H9 (cell line): Measurements from ENCODE around the gene ACTR10. TPM values are rescaled to one million over a fixed set of nuclear protein-coding genes. Genes with fewer than 3 reads are reported as not detected.

Source experiments
- DNase-seq: peaks from one replicate; pipeline ENCODE4 v3.0.0-alpha.2; 2017
- H2AFZ ChIP-seq: one replicate; pipeline ENCODE4 v1.6.1; 2013; ENCODE audit warnings: mild to moderate bottlenecking, low read length, control low read depth, moderate library complexity
- H2AK5ac ChIP-seq: 2 replicates; pipeline ENCODE4 v1.6.1; 2013; ENCODE audit warnings: low read length, control low read depth, mixed read lengths; ENCODE audit not compliant: insufficient read length
- H2BK120ac ChIP-seq: one replicate; pipeline ENCODE4 v1.6.1; 2013; ENCODE audit warnings: low read depth, mild to moderate bottlenecking, low read length, control low read depth, inconsistent platforms; ENCODE audit not compliant: poor library complexity, severe bottlenecking
- H2BK12ac ChIP-seq: 2 replicates; pipeline ENCODE4 v1.6.1; 2013; ENCODE audit warnings: low read length, control low read depth, mixed read lengths, low read depth; ENCODE audit not compliant: insufficient read length
- H2BK15ac ChIP-seq: 2 replicates; pipeline ENCODE4 v1.6.1; 2013; ENCODE audit warnings: low read depth, low read length, control low read depth
- H2BK20ac ChIP-seq: one replicate; pipeline ENCODE4 v1.6.1; 2013; ENCODE audit warnings: low read depth, mild to moderate bottlenecking, low read length, control low read depth, inconsistent platforms; ENCODE audit not compliant: poor library complexity, severe bottlenecking
- H2BK5ac ChIP-seq: 2 replicates; pipeline ENCODE4 v1.6.1; 2013; ENCODE audit warnings: low read length, control low read depth, mixed read lengths; ENCODE audit not compliant: insufficient read length
- H3K14ac ChIP-seq: 2 replicates; pipeline ENCODE4 v1.6.1; 2013; ENCODE audit warnings: low read length, control low read depth; ENCODE audit not compliant: insufficient read depth
- H3K18ac ChIP-seq: 2 replicates; pipeline ENCODE4 v1.6.1; 2013; ENCODE audit warnings: low read depth, mild to moderate bottlenecking, mixed read lengths, low read length, control low read depth; ENCODE audit not compliant: insufficient read length
- H3K23ac ChIP-seq: 2 replicates; pipeline ENCODE4 v1.6.1; 2013; ENCODE audit warnings: low read length, control low read depth, mixed read lengths, low read depth; ENCODE audit not compliant: insufficient read length
- H3K23me2 ChIP-seq: 2 replicates; pipeline ENCODE4 v1.6.1; 2013; ENCODE audit warnings: low read depth, mild to moderate bottlenecking, mixed read lengths, low read length, control low read depth; ENCODE audit not compliant: insufficient read length, poor library complexity, severe bottlenecking
- H3K27ac ChIP-seq: 2 replicates; pipeline ENCODE4 v1.5.1; 2013; ENCODE audit warnings: low read length, control low read depth, mixed read lengths, low read depth; ENCODE audit not compliant: insufficient read length
- H3K27me3 ChIP-seq: 2 replicates; pipeline ENCODE4 v1.6.1; 2013; ENCODE audit warnings: low read length, control low read depth, inconsistent platforms; ENCODE audit not compliant: insufficient read depth
- H3K4ac ChIP-seq: 2 replicates; pipeline ENCODE4 v1.6.1; 2013; ENCODE audit warnings: low read depth, mild to moderate bottlenecking, control low read depth, inconsistent platforms, low read length, moderate library complexity
- H3K4me1 ChIP-seq: 2 replicates; pipeline ENCODE4 v1.6.1; 2013; ENCODE audit warnings: low read length, control low read depth, inconsistent platforms; ENCODE audit not compliant: insufficient read depth
- H3K4me2 ChIP-seq: 2 replicates; pipeline ENCODE4 v1.6.1; 2013; ENCODE audit warnings: low read length, control low read depth, mixed read lengths; ENCODE audit not compliant: insufficient read length, insufficient read depth
- H3K56ac ChIP-seq: 2 replicates; pipeline ENCODE4 v1.6.1; 2013; ENCODE audit warnings: low read depth, mild to moderate bottlenecking, mixed read lengths, low read length, control low read depth; ENCODE audit not compliant: insufficient read length
- H3K79me1 ChIP-seq: 2 replicates; pipeline ENCODE4 v1.6.1; 2013; ENCODE audit warnings: low read depth, mild to moderate bottlenecking, moderate library complexity, low read length, control low read depth, inconsistent platforms; ENCODE audit not compliant: insufficient read depth, poor library complexity, severe bottlenecking
- H3K79me2 ChIP-seq: 2 replicates; pipeline ENCODE4 v1.6.1; 2013; ENCODE audit warnings: low read length, control low read depth, inconsistent platforms; ENCODE audit not compliant: insufficient read depth
- H3K9ac ChIP-seq: 2 replicates; pipeline ENCODE4 v1.6.1; 2013; ENCODE audit warnings: low read length, control low read depth, mixed read lengths; ENCODE audit not compliant: insufficient read length; ENCODE audit errors: extremely low read depth
- H3K9me3 ChIP-seq: one replicate; pipeline ENCODE4 v1.6.1; 2013; ENCODE audit warnings: low read depth, low read length, inconsistent platforms; ENCODE audit not compliant: control insufficient read depth
- H3T11ph ChIP-seq: one replicate; pipeline ENCODE4 v1.6.1; 2013; ENCODE audit warnings: mild to moderate bottlenecking, low read length, control low read depth, inconsistent platforms
- H4K20me1 ChIP-seq: one replicate; pipeline ENCODE4 v1.6.1; 2013; ENCODE audit not compliant: control insufficient read depth, insufficient read length, insufficient read depth
- H4K5ac ChIP-seq: 2 replicates; pipeline ENCODE4 v1.6.1; 2013; ENCODE audit warnings: low read depth, mild to moderate bottlenecking, mixed read lengths, low read length, control low read depth; ENCODE audit not compliant: insufficient read length
- H4K8ac ChIP-seq: replicated peaks from 2 replicates; pipeline ENCODE4 v1.6.1; 2013; ENCODE audit warnings: low read length, control low read depth, mixed read lengths, low read depth; ENCODE audit not compliant: insufficient read length
- H4K91ac ChIP-seq: 2 replicates; pipeline ENCODE4 v1.6.1; 2013; ENCODE audit warnings: low read depth, mild to moderate bottlenecking, moderate library complexity, mixed read lengths, low read length, control low read depth; ENCODE audit not compliant: insufficient read length
- H3K27ac Mint-ChIP-seq, 3 experiments: 2 replicates in 2 of 3; 3 replicates in 1 of 3; pipeline ENCODE4 v1.8.0; 2020 to 2021; ENCODE audit warnings: mixed read lengths in 3 of 3, mild to moderate bottlenecking in 1 of 3, moderate library complexity in 1 of 3
- H3K27me3 Mint-ChIP-seq: 2 replicates; pipeline ENCODE4 v1.8.0; 2021; ENCODE audit warnings: low read depth, mild to moderate bottlenecking, moderate library complexity, mixed read lengths
- H3K36me3 Mint-ChIP-seq, 3 experiments: 2 replicates in 2 of 3; 3 replicates in 1 of 3; pipeline ENCODE4 v1.8.0; 2020 to 2021; ENCODE audit warnings: low read depth in 3 of 3, mixed read lengths in 3 of 3; ENCODE audit not compliant: insufficient read depth in 1 of 3
- H3K4me1 Mint-ChIP-seq, 2 experiments: 2 replicates each; pipeline ENCODE4 v1.8.0; 2020; ENCODE audit warnings: mixed read lengths in 2 of 2
- H3K4me3 Mint-ChIP-seq, 2 experiments: 2 replicates in 1 of 2; 3 replicates in 1 of 2; pipeline ENCODE4 v1.8.0; 2020 to 2021; ENCODE audit warnings: mild to moderate bottlenecking in 2 of 2, mixed read lengths in 2 of 2, moderate library complexity in 1 of 2
- H3K9me3 Mint-ChIP-seq, 2 experiments: 2 replicates in 1 of 2; 3 replicates in 1 of 2; pipeline ENCODE4 v1.8.0; 2020; ENCODE audit warnings: mild to moderate bottlenecking in 2 of 2, mixed read lengths in 2 of 2, moderate library complexity in 1 of 2
- CTCF ChIP-seq: fragments of 200-600 bp; sonication (generic); conservative IDR thresholded peaks from 3 replicates; pipeline ENCODE4 v1.8.0; 2021; ENCODE audit warnings: antibody characterized with exemption, mild to moderate bottlenecking
- WGBS: extraction: QIAGEN DNeasy Blood & Tissue Kit; methylation state at CpG from one replicate; pipeline ENCODE4 v1.1.7; 2013; ENCODE audit warnings: missing lambda C conversion rate, low lambda C conversion rate, mixed read lengths; ENCODE audit not compliant: insufficient read length; ENCODE audit errors: extremely low coverage; 5-methylcytosine and 5-hydroxymethylcytosine counted together
- total RNA-seq: library from RNA; stranded (reverse); gene quantifications from 2 replicates; pipeline ENCODE4 v1.2.1, GENCODE V29; 2021

ACTR10 gene
- total RNA-seq, 1 experiment from 2014 or later, result 41.0 TPM

- Mint-ChIP-seq H3K27me3 (no peaks in the 10 kb centered on the region), H3K9me3 (no peaks in the 10 kb centered on the region), H3K36me3 (peaks cover 0 to 28% (median 6%) of the 10 kb centered on the region in 3 experiments; a peak in 4 of 7 replicates)
These were observed 27.3 kb downstream of the ACTR10 start for GRCh38 chr14:58227096-58227819.

More at GRCh38 chr14:58227096-58227819, 27.3 kb downstream of the ACTR10 start:
- Histone ChIP-seq H4K91ac (no peak overlapping the region), H3K79me2 (no peaks in the 10 kb centered on the region; the same call in 1 of the 2 replicates), H3K56ac (no peak overlapping the region), H3K4ac (no peak overlapping the region), H3K18ac (no peak overlapping the region), H3K4me1 (no peaks in the 10 kb centered on the region), H2BK12ac (no peak overlapping the region), H2AK5ac (no peak overlapping the region), H3K79me1 (no peaks in the 10 kb centered on the region), H4K20me1 (no peaks in the 10 kb centered on the region), H3K27ac (no peak overlapping the region), H2BK15ac (no peak overlapping the region), H3T11ph (no peak overlapping the region), H3K27me3 (no peaks in the 10 kb centered on the region), H3K14ac (no peak overlapping the region), H3K4me2 (no peak overlapping the region), H3K9ac (no peak overlapping the region), H4K8ac (no peak overlapping the region), H2BK120ac (no peak overlapping the region), H4K5ac (no peak overlapping the region), H3K9me3 (no peaks in the 10 kb centered on the region), H2AFZ (no peak overlapping the region), H3K23ac (no peak overlapping the region), H2BK20ac (no peak overlapping the region), H3K23me2 (no peaks in the 10 kb centered on the region), H2BK5ac (no peak overlapping the region)
- Mint-ChIP-seq H3K4me1 (no peaks in the 10 kb centered on the region), H3K27ac (no peak overlapping the region; a peak in 1 of 7 replicates), H3K4me3 (no peak overlapping the region)
- no CpG with 5 or more reads among the region's 5 CpGs for WGBS
- TF ChIP-seq CTCF, result no peak
- DNase-seq, result no peak
